Adrenal gland (tissue), 12 donors: ENCODE data around the gene DMRTB1. TPM values are rescaled to one million over a fixed set of nuclear protein-coding genes. Genes with fewer than 3 reads are reported as not detected.

Experiments used
- DNase-seq, 7 donors: peaks; one replicate each; pipeline ENCODE4 v3.0.0-alpha.2; 2019 to 2020
- H3K27ac ChIP-seq, 5 donors: fragments of 200-600 bp; sonication (generic) in 4 of 5; 1 replicate in 3 of 5; 2 replicates in 2 of 5; pipeline versions ENCODE4 v1.5.1 to v1.8.0; 2016 to 2020; ENCODE audit warnings: mild to moderate bottlenecking in 1 of 5
- H3K27me3 ChIP-seq: fragments of 200-600 bp; 2 replicates; pipeline ENCODE4 v1.8.0; 2021
- H3K36me3 ChIP-seq, 2 donors: fragments of 200-600 bp; replicated peaks in 1 of 2; 1 replicate in 1 of 2; 2 replicates in 1 of 2; pipeline versions ENCODE4 v1.5.1 to v1.8.0; 2018 to 2022
- H3K4me1 ChIP-seq, 2 donors: fragments of 200-600 bp; replicated peaks in 1 of 2; 1 replicate in 1 of 2; 2 replicates in 1 of 2; pipeline versions ENCODE4 v1.5.1 to v1.8.0; 2018 to 2021
- H3K4me3 ChIP-seq, 4 donors: fragments of 200-600 bp; sonication (generic) in 3 of 4; one replicate each; pipeline ENCODE4 v1.5.1; 2016 to 2018
- H3K9me3 ChIP-seq, 3 donors: fragments of 200-600 bp; sonication (generic) in 1 of 3; replicated peaks in 1 of 3; 1 replicate in 2 of 3; 2 replicates in 1 of 3; pipeline versions ENCODE4 v1.5.1 to v1.8.0; 2016 to 2021
- POLR2A ChIP-seq, 2 donors: fragments of 450-650 bp; IDR thresholded peaks; one replicate each; pipeline ENCODE4 v1.6.1; 2017; ENCODE audit warnings: antibody characterized with exemption in 2 of 2, mild to moderate bottlenecking in 2 of 2, moderate library complexity in 1 of 2
- WGBS, 4 donors: extraction: QIAGEN DNeasy Blood & Tissue Kit in 2 of 4; methylation state at CpG; one replicate each; pipeline versions ENCODE4 v1.1.5 to v1.1.7; 2013 to 2017; 5-methylcytosine and 5-hydroxymethylcytosine counted together
- intact Hi-C, 2 donors: fragments of 100-400 bp; cut with DNase I; formaldehyde crosslinking; loops; one replicate each; pipeline versions ENCODE4 v1.14.1 to v1.15.0; 2022 to 2023
- polyA plus RNA-seq, 3 donors: library from polyadenylated mRNA; stranded (reverse); fragments of 200-250 nt in 2 of 3; fragments of 350-450 nt in 1 of 3; fragmentation: Illumina TruSeq in 1 of 3; extraction: RNeasy Lipid Tissue Mini Kit (QIAGEN cat#74804) in 1 of 3; gene quantifications; one replicate each; pipeline ENCODE4 v1.2.3, GENCODE V29; 2013 to 2014
- total RNA-seq, 9 donors: library from RNA; depleted of rRNA in 4 of 9; stranded (reverse); fragments of >200 nt in 4 of 9; fragments of 120-200 nt in 1 of 9; fragmentation: NEBNext Ultra II Directional in 1 of 9; extraction: Animal tissue kit (Norgen Biotek cat#: 25700) in 1 of 9; gene quantifications; one replicate each; pipeline versions ENCODE4 v1.1.0 to v1.2.4, GENCODE V29; 2013 to 2023
- TF ChIP-seq, protein P1 (sequence below), 6 experiments: fragments of 450-650 bp in 4 of 6; fragments of 200-600 bp in 2 of 6; sonication (generic) in 1 of 6; IDR thresholded peaks; 1 replicate in 5 of 6; 2 replicates in 1 of 6; pipeline versions ENCODE4 v1.5.1 to v1.8.0; 2016 to 2021; ENCODE audit warnings: antibody characterized with exemption in 6 of 6, mild to moderate bottlenecking in 2 of 6, moderate library complexity in 1 of 6
- donor health status: healthy with polysubstance abuse.
- donor health status: Bipolar disorder and iron deficiency.
- donor health status: DM: yes; HTN: yes; CAD: no.
- donor health status: DM: no; HTN: no; CAD: no.
- donor health status: DM: no; HTN: no; CAD: no.
- donor health status: DM: yes; HTN: yes; CAD: no.

The DMRTB1 gene
- total and polyA plus RNA-seq, 12 donors: not detected

DNA sequence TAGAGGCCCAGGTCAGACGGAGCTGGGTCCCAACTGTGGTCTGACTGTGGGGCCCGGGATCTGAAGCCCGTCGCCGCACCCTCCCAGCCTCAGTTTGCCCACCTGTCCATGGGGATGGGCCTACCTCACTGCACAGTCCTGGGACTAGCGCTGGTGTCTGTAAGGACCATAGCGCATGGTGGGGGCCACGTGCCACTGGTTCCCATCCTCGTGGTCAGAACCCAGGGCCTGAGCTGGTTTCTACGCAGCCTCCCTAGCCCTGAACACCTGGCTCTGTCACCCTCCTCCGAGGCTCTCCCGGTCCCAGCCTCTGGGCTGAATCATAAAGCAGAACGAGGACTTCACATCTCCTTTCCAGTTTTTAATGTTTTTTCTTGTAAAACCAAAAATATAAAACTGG lies 46.7 kb downstream of the DMRTB1 start:
- H3K27me3 ChIP-seq: peaks cover 6% of the 10 kb centered on the region
- no peak overlapping the region for H3K27ac ChIP-seq
- TF ChIP-seq, protein P1, sequence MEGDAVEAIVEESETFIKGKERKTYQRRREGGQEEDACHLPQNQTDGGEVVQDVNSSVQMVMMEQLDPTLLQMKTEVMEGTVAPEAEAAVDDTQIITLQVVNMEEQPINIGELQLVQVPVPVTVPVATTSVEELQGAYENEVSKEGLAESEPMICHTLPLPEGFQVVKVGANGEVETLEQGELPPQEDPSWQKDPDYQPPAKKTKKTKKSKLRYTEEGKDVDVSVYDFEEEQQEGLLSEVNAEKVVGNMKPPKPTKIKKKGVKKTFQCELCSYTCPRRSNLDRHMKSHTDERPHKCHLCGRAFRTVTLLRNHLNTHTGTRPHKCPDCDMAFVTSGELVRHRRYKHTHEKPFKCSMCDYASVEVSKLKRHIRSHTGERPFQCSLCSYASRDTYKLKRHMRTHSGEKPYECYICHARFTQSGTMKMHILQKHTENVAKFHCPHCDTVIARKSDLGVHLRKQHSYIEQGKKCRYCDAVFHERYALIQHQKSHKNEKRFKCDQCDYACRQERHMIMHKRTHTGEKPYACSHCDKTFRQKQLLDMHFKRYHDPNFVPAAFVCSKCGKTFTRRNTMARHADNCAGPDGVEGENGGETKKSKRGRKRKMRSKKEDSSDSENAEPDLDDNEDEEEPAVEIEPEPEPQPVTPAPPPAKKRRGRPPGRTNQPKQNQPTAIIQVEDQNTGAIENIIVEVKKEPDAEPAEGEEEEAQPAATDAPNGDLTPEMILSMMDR (IDR thresholded peaks at IDR 0.05): no peak
- no peaks in the 10 kb centered on the region for H3K36me3 ChIP-seq
- intact Hi-C loops: no loop called here
- no peak for DNase-seq
- no peak overlapping the region for H3K4me3 ChIP-seq
- no peaks in the 10 kb centered on the region for H3K9me3 ChIP-seq
- no peaks in the 10 kb centered on the region for H3K4me1 ChIP-seq
- WGBS, 4 donors: 87 to 91% (median 90%) methylated on average over 5 to 13 of the region's 13 CpGs

DNA sequence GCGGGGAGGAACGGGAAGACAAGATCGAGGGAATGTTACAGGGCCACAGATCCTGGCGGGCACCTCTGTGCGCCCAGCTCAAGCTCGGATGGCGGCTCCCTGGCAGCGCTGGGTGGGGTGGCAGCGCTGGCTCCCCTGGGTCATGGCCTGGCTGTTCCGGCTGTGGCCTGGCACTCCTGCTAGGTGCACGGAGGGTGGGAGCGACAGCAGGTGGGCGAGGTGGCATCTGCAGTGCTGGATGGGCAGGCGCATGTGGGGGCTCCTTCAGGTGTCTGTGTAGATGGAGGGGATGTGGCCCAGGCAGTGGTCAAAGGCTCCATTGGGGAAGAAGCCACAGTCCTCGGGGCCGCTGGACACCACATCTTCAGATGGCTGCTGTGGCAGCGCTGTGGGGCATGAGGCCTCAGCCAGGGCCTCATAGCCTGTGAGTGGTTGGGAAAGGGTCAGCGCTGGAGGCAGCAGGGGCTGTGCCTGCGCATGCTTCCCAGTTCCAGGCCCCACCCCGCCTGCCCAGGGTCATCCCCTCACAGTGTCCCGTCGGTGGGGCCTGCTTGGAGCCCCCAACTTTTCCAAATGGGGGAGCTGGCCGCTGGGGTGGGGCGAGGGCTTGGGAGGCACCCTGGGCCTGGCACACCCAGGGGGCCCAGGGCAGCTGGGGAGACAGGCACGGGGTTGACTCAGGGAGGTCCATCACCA lies 47.3 kb downstream of the DMRTB1 start:
- H3K36me3 ChIP-seq: no peaks in the 10 kb centered on the region
- WGBS, 4 donors: 89 to 97% (median 92%) methylated on average over 9 to 25 of the region's 25 CpGs
- intact Hi-C loops: no loop called here

DNA sequence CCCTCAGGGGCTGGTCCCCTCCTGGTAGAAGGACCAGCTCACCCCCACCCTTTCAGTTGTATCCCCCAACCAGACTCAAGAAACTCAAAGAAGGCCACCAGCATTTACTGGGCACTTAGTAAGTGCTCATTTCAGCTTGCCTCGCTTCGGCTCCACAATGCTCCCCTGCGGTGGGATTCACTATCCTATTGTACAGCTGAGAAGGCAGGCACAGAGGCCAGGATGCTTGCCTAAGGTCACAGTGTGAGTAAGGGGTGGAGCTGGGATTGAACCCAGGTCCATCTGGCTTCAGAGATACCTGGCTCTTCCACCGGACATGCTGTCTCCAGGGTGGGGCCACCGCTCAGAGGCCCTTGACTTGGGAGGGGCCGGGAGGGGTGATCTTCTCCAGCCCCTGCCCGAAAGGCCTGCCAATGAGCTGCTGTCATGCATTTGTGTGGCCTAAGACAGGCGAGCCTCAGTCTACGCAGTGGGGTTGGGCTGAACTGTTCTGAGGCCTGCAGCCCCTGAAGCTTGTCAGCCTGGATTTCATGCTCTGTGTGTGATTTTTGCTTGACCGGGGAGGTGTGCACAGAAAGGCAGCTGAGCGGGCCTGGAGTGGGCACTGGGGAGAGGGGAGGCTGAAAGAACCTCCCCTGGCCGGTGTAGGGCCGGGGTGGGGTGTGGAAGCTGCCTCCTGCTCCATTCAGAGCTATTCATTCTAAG lies 48.1 kb downstream of the DMRTB1 start:
- 89 to 100% (median 91%) methylated on average over 7 to 13 of the region's 13 CpGs for WGBS, 4 donors
- Histone ChIP-seq H3K36me3 (no peaks in the 10 kb centered on the region), H3K9me3 (no peaks in the 10 kb centered on the region), H3K27ac (no peak overlapping the region), H3K4me3 (no peak overlapping the region), H3K27me3 (no peaks in the 10 kb centered on the region), H3K4me1 (no peaks in the 10 kb centered on the region)
- TF ChIP-seq, protein P1 (IDR thresholded peaks at IDR 0.05): no peak
- no peak for TF ChIP-seq POLR2A (IDR thresholded peaks at IDR 0.05)
- no peak for DNase-seq
- intact Hi-C loops: no loop called here

More for the DNA sequence above, 47.3 kb downstream of the DMRTB1 start:
- H3K4me3 ChIP-seq: no peak overlapping the region
- no peak overlapping the region for H3K27ac ChIP-seq
- TF ChIP-seq, protein P1 (IDR thresholded peaks at IDR 0.05): no peak
- no peak for TF ChIP-seq POLR2A (IDR thresholded peaks at IDR 0.05)
- no peak for DNase-seq
- no peaks in the 10 kb centered on the region for H3K4me1 ChIP-seq
- H3K9me3 ChIP-seq: no peaks in the 10 kb centered on the region
- H3K27me3 ChIP-seq: no peaks in the 10 kb centered on the region

DNA sequence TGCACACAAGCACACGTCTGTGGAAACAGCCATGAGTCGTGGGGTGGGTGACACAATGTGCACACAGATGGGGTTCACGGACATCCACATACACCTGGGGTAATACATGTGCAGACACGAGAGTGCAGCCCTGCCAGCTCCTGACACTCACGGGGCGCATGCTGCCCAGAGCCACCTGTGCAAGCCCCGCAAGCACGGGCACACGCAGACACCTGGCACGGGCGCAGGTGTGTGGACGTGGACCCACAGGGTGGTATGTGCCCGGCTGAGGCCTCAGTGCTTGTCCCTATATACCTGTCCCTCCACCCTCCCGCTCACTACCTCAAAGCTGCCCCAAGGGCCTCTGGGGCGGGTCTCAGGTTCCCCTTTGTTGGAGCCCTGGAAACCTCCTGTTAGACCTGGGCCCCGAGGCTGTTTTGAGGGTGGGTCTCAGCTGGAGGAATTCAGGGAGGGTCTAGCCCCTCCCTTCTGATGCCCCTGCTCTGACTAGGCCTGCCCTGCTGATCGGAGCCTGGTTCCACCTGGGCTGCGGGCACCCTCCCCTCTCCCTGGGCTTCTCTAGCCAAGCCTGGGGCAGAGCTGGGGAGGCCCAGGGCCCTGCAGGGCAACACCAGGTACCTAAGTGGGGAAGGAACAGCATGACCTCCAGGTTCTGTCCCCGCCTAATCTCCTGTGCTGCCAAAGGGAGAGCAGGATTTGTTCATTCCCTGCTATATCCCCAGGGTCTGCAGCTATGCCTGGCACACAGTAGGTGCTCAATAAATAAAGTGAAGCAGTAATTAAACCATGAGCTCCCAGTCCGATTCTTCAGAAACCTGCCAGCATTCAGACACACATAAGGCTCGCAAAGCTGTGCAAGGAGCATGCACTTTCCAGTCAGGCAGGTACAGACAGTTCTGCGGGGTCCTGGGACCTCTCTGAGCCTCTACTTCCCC lies 49.1 kb downstream of the DMRTB1 start:
- TF ChIP-seq POLR2A (IDR thresholded peaks at IDR 0.05): no peak
- TF ChIP-seq, protein P1 (IDR thresholded peaks at IDR 0.05): no peak

More for the DNA sequence above, 49.1 kb downstream of the DMRTB1 start:
- intact Hi-C loops: no loop called here
- H3K27me3 ChIP-seq: no peaks in the 10 kb centered on the region
- H3K4me3 ChIP-seq: no peak overlapping the region
- DNase-seq: no peak
- H3K27ac ChIP-seq: no peak overlapping the region
- no peaks in the 10 kb centered on the region for H3K36me3 ChIP-seq
- WGBS, 4 donors: 89 to 92% (median 90%) methylated on average over 10 to 22 of the region's 22 CpGs
- H3K9me3 ChIP-seq: no peaks in the 10 kb centered on the region
- no peaks in the 10 kb centered on the region for H3K4me1 ChIP-seq
